Posterior cingulate gyrus (tissue), 11 donors: ENCODE results near the gene HYI.

Experiments used
- DNase-seq, 10 donors: peaks; one replicate each; pipeline versions ENCODE4 v3.0.0 to v3.0.0-alpha.2; 2020 to 2021; ENCODE audit warnings: mixed read lengths in 3 of 10
- intact Hi-C: fragments of 100-400 bp; cut with DNase I; formaldehyde crosslinking; loops from one replicate; pipeline ENCODE4 v1.15.1; 2023

Gene HYI

GRCh38 chr1:43405876-43406234 is 47.9 kb downstream of the HYI start:
- intact Hi-C loops: no loop called here
- no peak for DNase-seq

GRCh38 chr1:43405219-43405875 is 48.4 kb downstream of the HYI start:
- DNase-seq: no peak
- intact Hi-C loops: no loop called here

GRCh38 chr1:43404353-43404752 is 49.4 kb downstream of the HYI start:
- intact Hi-C loops: no loop called here

GRCh38 chr1:43402089-43402865 is 51.5 kb downstream of the HYI start:
- intact Hi-C loops: no loop called here
- DNase-seq: no peak

More at GRCh38 chr1:43404353-43404752, 49.4 kb downstream of the HYI start:
- no peak for DNase-seq
